Measurements from ENCODE around the gene RBM44. TPM values are rescaled to one million over a fixed set of nuclear protein-coding genes. Genes with fewer than 3 reads are reported as not detected.
"Not testable (repeated sequence)": the region's sequence is repeated elsewhere in the genome, so short reads cannot be mapped to it uniquely, and the experiment has no call there.

Gene RBM44
- total RNA-seq, 2 experiments from 2014 or later = 2.8 to 2.9 TPM

GRCh38 chr2:237782181-237782580, 16.4 kb upstream of the RBM44 start:
- no peaks in the 10 kb centered on the region for H3K4me1 ChIP-seq (ENCODE audit: insufficient read depth, low read length)
- peaks cover 10 to 27% of the 10 kb centered on the region in 2 experiments for H3K9me3 ChIP-seq (ENCODE audit: control insufficient read depth in 1 of 2, insufficient read depth in 1 of 2, low read length in 2 of 2)
- ATAC-seq (ENCODE audit: poor library complexity) = no peak
- H3K36me3 Mint-ChIP-seq (ENCODE audit: low read depth) = peaks cover 93% of the 10 kb centered on the region
- no peaks in the 10 kb centered on the region for H3K27me3 Mint-ChIP-seq
- TF ChIP-seq CTCF (IDR thresholded peaks at IDR 0.05) = no peak
- H3K4me3 Mint-ChIP-seq = no peak overlapping the region
- no peak overlapping the region for H3K27ac Mint-ChIP-seq
- no peak for DNase-seq
- H3K4me1 Mint-ChIP-seq (ENCODE audit: low read depth) = no peaks in the 10 kb centered on the region
- POLR2A ChIA-PET = no interaction called here
- no peak overlapping the region for H3K4me3 ChIP-seq (ENCODE audit: low read length)
- H3K27ac ChIP-seq (ENCODE audit: low read depth in 1 of 2, low read length in 2 of 2) = no peak overlapping the region
- H3K27me3 ChIP-seq (ENCODE audit: control insufficient read depth in 1 of 2, insufficient read depth in 2 of 2, low read length in 2 of 2) = no peaks in the 10 kb centered on the region
- intact Hi-C loops (cut with DNase I, micrococcal nuclease) = no loop called here
- H3K36me3 ChIP-seq (ENCODE audit: insufficient read depth, low read length) = peaks cover 49% of the 10 kb centered on the region
- CTCF ChIA-PET = no interaction called here
- H3K9me3 Mint-ChIP-seq = no peaks in the 10 kb centered on the region

- H3K36me3 Mint-ChIP-seq (ENCODE audit: low read depth) = peaks cover 93% of the 10 kb centered on the region
- DNase-seq; CTCF ChIA-PET; H3K4me3 ChIP-seq (ENCODE audit: low read length); intact Hi-C loops (cut with DNase I, micrococcal nuclease); H3K27me3 ChIP-seq (ENCODE audit: control insufficient read depth in 1 of 2, insufficient read depth in 2 of 2, low read length in 2 of 2); H3K9me3 Mint-ChIP-seq; ATAC-seq (ENCODE audit: poor library complexity); H3K4me1 ChIP-seq (ENCODE audit: insufficient read depth, low read length); H3K27ac ChIP-seq (ENCODE audit: low read depth in 1 of 2, low read length in 2 of 2); H3K4me1 Mint-ChIP-seq (ENCODE audit: low read depth); H3K4me3 Mint-ChIP-seq; H3K27me3 Mint-ChIP-seq; H3K27ac Mint-ChIP-seq; POLR2A ChIA-PET: not testable (repeated sequence)
- peaks cover 10 to 28% of the 10 kb centered on the region in 2 experiments for H3K9me3 ChIP-seq (ENCODE audit: control insufficient read depth in 1 of 2, insufficient read depth in 1 of 2, low read length in 2 of 2)
- H3K36me3 ChIP-seq (ENCODE audit: insufficient read depth, low read length) = peaks cover 38% of the 10 kb centered on the region
Observed at GRCh38 chr2:237783678-237784077, 14.9 kb upstream of the RBM44 start.

GRCh38 chr2:237786936-237787335, 11.6 kb upstream of the RBM44 start:
- Mint-ChIP-seq H3K27ac (no peak overlapping the region), H3K27me3 (no peaks in the 10 kb centered on the region), H3K4me1 (ENCODE audit: low read depth) (no peaks in the 10 kb centered on the region), H3K9me3 (no peaks in the 10 kb centered on the region), H3K4me3 (no peak overlapping the region), H3K36me3 (ENCODE audit: low read depth) (peaks cover 74% of the 10 kb centered on the region)
- Histone ChIP-seq H3K36me3 (ENCODE audit: insufficient read depth, low read length) (peaks cover 12% of the 10 kb centered on the region), H3K27ac (ENCODE audit: low read depth in 1 of 2, low read length in 2 of 2) (no peak overlapping the region), H3K4me1 (ENCODE audit: insufficient read depth, low read length) (no peaks in the 10 kb centered on the region), H3K9me3 (ENCODE audit: control insufficient read depth in 1 of 2, insufficient read depth in 1 of 2, low read length in 2 of 2) (peaks cover 10 to 24% of the 10 kb centered on the region in 2 experiments), H3K27me3 (ENCODE audit: control insufficient read depth in 1 of 2, insufficient read depth in 2 of 2, low read length in 2 of 2) (no peaks in the 10 kb centered on the region), H3K4me3 (ENCODE audit: low read length) (no peak overlapping the region)
- DNase-seq (no peak), ATAC-seq (ENCODE audit: poor library complexity) (no peak)
- ChIA-PET POLR2A (no interaction called here), CTCF (no interaction called here)
- TF ChIP-seq CTCF (IDR thresholded peaks at IDR 0.05) = no peak
- intact Hi-C loops (cut with DNase I, micrococcal nuclease) = no loop called here

GRCh38 chr2:237790353-237790752, 8.2 kb upstream of the RBM44 start:
- ChIA-PET CTCF (no interaction called here), POLR2A (no interaction called here)
- Histone ChIP-seq H3K9me3 (ENCODE audit: control insufficient read depth in 1 of 2, insufficient read depth in 1 of 2, low read length in 2 of 2) (peaks cover 5 to 12% of the 10 kb centered on the region in 2 experiments), H3K27me3 (ENCODE audit: control insufficient read depth in 1 of 2, insufficient read depth in 2 of 2, low read length in 2 of 2) (no peaks in the 10 kb centered on the region), H3K4me3 (ENCODE audit: low read length) (no peak overlapping the region), H3K36me3 (ENCODE audit: insufficient read depth, low read length) (peaks cover 3% of the 10 kb centered on the region), H3K27ac (ENCODE audit: low read depth in 1 of 2, low read length in 2 of 2) (no peak overlapping the region), H3K4me1 (ENCODE audit: insufficient read depth, low read length) (no peaks in the 10 kb centered on the region)
- intact Hi-C loops (cut with DNase I, micrococcal nuclease) = no loop called here
- TF ChIP-seq CTCF (IDR thresholded peaks at IDR 0.05) = no peak
- Mint-ChIP-seq H3K36me3 (ENCODE audit: low read depth) (peaks cover 44% of the 10 kb centered on the region), H3K4me1 (ENCODE audit: low read depth) (no peaks in the 10 kb centered on the region), H3K9me3 (no peaks in the 10 kb centered on the region), H3K27me3 (no peaks in the 10 kb centered on the region), H3K4me3 (no peak overlapping the region), H3K27ac (no peak overlapping the region)
- no peak for ATAC-seq (ENCODE audit: poor library complexity)
- no peak for DNase-seq
